Measurements from ENCODE around the gene REG1B. TPM values are rescaled to one million over a fixed set of nuclear protein-coding genes. Genes with fewer than 3 reads are reported as not detected.

The REG1B gene
- total and polyA plus RNA-seq, 2 of the 4 experiments (the other 2 are of a cell fraction), result not detected

- in situ Hi-C loops (cut with MboI; ENCODE audit: low sequenced_read_pairs) (no loop called here), dilution Hi-C loops (cut with HindIII; ENCODE audit: low sequenced_read_pairs, unreplicated experiment) (no loop called here), intact Hi-C loops (cut with micrococcal nuclease) (no loop called here)
- TF ChIP-seq CEBPB (IDR thresholded peaks at IDR 0.05; ENCODE audit: low read depth, low read length) (peak; percentile 55; the same call in 1 of the 2 replicates), FOS (IDR thresholded peaks at IDR 0.05; ENCODE audit: low read depth, low read length) (no peak)
- no TSS peak for BruUV-seq (replicated peaks)
- Histone ChIP-seq H2AFZ (replicated peaks; ENCODE audit: low read length, poor library complexity) (no peak overlapping the region), H2BK120ac (ENCODE audit: low read depth, low read length) (no peak overlapping the region), H3K4me1 (ENCODE audit: control insufficient read depth, insufficient read depth, low read length) (no peaks in the 10 kb centered on the region), H4K20me1 (ENCODE audit: insufficient read depth, low read length) (no peaks in the 10 kb centered on the region), H3K9me1 (ENCODE audit: insufficient read depth, low read length) (no peaks in the 10 kb centered on the region), H2BK5ac (ENCODE audit: low read depth, low read length, poor library complexity, severe bottlenecking) (no peak overlapping the region), H3K18ac (ENCODE audit: low read depth, low read length) (no peak overlapping the region), H3K23ac (ENCODE audit: low read depth, low read length) (no peak overlapping the region), H3K4me3 (ENCODE audit: insufficient read depth, low read depth, low read length) (no peak overlapping the region), H3K14ac (replicated peaks; ENCODE audit: low read depth, low read length) (no peak overlapping the region), H4K8ac (ENCODE audit: low read depth in 2 of 2, low read length in 2 of 2) (no peak overlapping the region), H3K27me3 (ENCODE audit: control insufficient read depth, insufficient read depth, low read length) (no peaks in the 10 kb centered on the region), H2AK9ac (replicated peaks; ENCODE audit: low read depth, low read length, poor library complexity) (no peak overlapping the region), H3K56ac (ENCODE audit: extremely low read depth, insufficient read depth, low read length) (no peak overlapping the region), H2AK5ac (ENCODE audit: low read depth, low read length) (no peak overlapping the region), H2BK20ac (ENCODE audit: low read depth, low read length) (no peak overlapping the region), H3K4me2 (ENCODE audit: low read depth, low read length) (no peak overlapping the region), H3K27ac (ENCODE audit: insufficient read depth, low read length) (no peak overlapping the region), H3K9ac (ENCODE audit: low read depth, low read length) (no peak overlapping the region), H4K91ac (ENCODE audit: insufficient read depth, low read depth, low read length) (no peak overlapping the region), H3K36me3 (ENCODE audit: control insufficient read depth, insufficient read depth, low read length) (no peaks in the 10 kb centered on the region), H3K4ac (ENCODE audit: low read depth, low read length) (no peak overlapping the region), H2BK15ac (ENCODE audit: low read depth, low read length) (no peak overlapping the region), H3K9me3 (ENCODE audit: control insufficient read depth, insufficient read depth, low read length) (peaks cover 3% of the 10 kb centered on the region; the same call in 1 of the 2 replicates), H4K5ac (ENCODE audit: low read depth, low read length) (no peak overlapping the region), H3K79me1 (ENCODE audit: low read depth in 1 of 2, low read length in 2 of 2) (no peaks in the 10 kb centered on the region)
- no peak for DNase-seq
- CTCF ChIA-PET, result no interaction called here
- WGBS, 2 experiments (ENCODE audit: extremely low coverage in 2 of 2, insufficient read length in 1 of 2), result 65% methylated on average over 3 of the region's 3 CpGs; no CpG with 5 or more reads in 1 of the 2 experiments
- POLR2A ChIA-PET (ENCODE audit: unreplicated experiment), result no interaction called here
- no peak for ATAC-seq (ENCODE audit: low read depth)
These were observed 24.5 kb upstream of the REG1B start for GRCh38 chr2:79112269-79112668.
